ENCODE data around the gene CLCN7.
"Not testable (repeated sequence)": the region's sequence is repeated elsewhere in the genome, so short reads cannot be mapped to it uniquely, and the experiment has no call there.

Gene CLCN7

GRCh38 chr16:1486551-1487390, 11.9 kb upstream of the CLCN7 start:
- no peak overlapping the region for H3K4me3 Mint-ChIP-seq
- intact Hi-C loops (cut with micrococcal nuclease) = no loop called here
- peaks cover 43% of the 10 kb centered on the region for H3K4me1 Mint-ChIP-seq (ENCODE audit: low read depth)
- peak overlapping the region; percentile 33 for H3K27ac Mint-ChIP-seq
- H3K9me3 Mint-ChIP-seq = no peaks in the 10 kb centered on the region
- no peaks in the 10 kb centered on the region for H3K27me3 Mint-ChIP-seq
- no peaks in the 10 kb centered on the region for H3K36me3 Mint-ChIP-seq (ENCODE audit: low read depth)

- peak overlapping the region; percentile 33 for H3K27ac Mint-ChIP-seq
- H3K36me3 Mint-ChIP-seq (ENCODE audit: low read depth) = no peaks in the 10 kb centered on the region
- intact Hi-C loops (cut with micrococcal nuclease) = no loop called here
- no peak overlapping the region for H3K4me3 Mint-ChIP-seq
- peaks cover 48% of the 10 kb centered on the region for H3K4me1 Mint-ChIP-seq (ENCODE audit: low read depth)
- H3K9me3 Mint-ChIP-seq = no peaks in the 10 kb centered on the region
- no peaks in the 10 kb centered on the region for H3K27me3 Mint-ChIP-seq
Measured at GRCh38 chr16:1485847-1486496, 11.1 kb upstream of the CLCN7 start.

DNA sequence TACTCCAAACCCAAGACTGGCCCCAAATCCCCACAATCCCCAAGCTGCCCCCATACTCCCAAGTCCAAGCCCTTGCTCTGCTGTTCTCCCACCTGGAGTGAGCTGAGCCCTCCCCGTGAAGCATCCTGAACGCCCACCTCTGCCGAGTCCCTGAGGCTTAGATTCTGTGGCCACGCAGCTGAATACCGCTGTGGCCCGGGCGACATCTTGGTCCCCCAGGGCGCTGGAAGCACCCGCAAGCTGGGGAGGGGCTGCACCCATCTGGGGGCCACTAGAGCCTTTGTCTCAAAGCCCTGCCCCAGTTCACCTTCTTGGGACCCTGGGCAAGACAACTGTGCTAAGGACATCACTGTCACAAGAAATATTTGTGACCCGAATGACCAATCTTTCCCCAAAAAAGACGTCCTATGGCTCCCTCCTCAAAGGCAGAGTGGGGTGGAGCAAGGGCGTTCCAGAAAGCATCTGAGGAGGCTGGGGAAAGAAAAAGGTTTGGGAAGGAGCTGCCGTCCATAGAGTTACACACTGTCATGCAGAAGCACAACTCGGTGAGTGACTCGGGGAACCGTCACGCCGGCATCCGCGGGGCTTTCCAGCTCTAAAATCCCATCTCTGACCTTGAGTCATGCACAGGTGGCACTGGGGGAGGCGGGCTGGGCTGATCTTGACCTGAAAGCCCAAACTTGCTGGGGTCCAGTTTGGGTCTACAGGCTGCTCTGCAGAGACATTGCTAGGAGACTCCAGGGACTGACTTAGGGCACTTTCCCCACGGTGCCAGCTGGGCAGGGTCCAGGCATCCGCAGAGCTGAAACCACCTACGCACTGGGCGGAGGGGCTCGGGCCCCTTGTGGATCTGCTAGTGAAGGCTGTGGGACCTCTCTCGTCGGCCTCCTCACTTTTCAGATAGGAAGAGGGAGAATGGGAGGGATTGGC, 7.3 kb upstream of the CLCN7 start:
- Mint-ChIP-seq H3K4me1 (ENCODE audit: low read depth) (peaks cover 44% of the 10 kb centered on the region), H3K27ac (no peak overlapping the region)
- intact Hi-C loops (cut with micrococcal nuclease) = no loop called here

GRCh38 chr16:1478937-1479336, 4.1 kb upstream of the CLCN7 start:
- H3K27me3 Mint-ChIP-seq; H3K4me3 Mint-ChIP-seq; intact Hi-C loops (cut with micrococcal nuclease); H3K9me3 Mint-ChIP-seq; H3K36me3 Mint-ChIP-seq (ENCODE audit: low read depth): not testable (repeated sequence)
- peaks cover 40% of the 10 kb centered on the region for H3K4me1 Mint-ChIP-seq (ENCODE audit: low read depth)
- peak overlapping the region; percentile 32 for H3K27ac Mint-ChIP-seq

More for the DNA sequence above, 7.3 kb upstream of the CLCN7 start:
- no peaks in the 10 kb centered on the region for H3K27me3 Mint-ChIP-seq
- H3K36me3 Mint-ChIP-seq (ENCODE audit: low read depth) = no peaks in the 10 kb centered on the region
- H3K9me3 Mint-ChIP-seq = no peaks in the 10 kb centered on the region
- no peak overlapping the region for H3K4me3 Mint-ChIP-seq

GRCh38 chr16:1477033-1477432, 2.2 kb upstream of the CLCN7 start:
- no peaks in the 10 kb centered on the region for H3K9me3 Mint-ChIP-seq
- intact Hi-C loops (cut with micrococcal nuclease) = no loop called here

GRCh38 chr16:1475552-1476114, 805 bp upstream of the CLCN7 start:
- H3K27me3 Mint-ChIP-seq = no peaks in the 10 kb centered on the region
- peak overlapping the region; percentile 79 for H3K4me3 Mint-ChIP-seq
- peaks cover 36% of the 10 kb centered on the region for H3K4me1 Mint-ChIP-seq (ENCODE audit: low read depth)
- peak overlapping the region; percentile 93 for H3K27ac Mint-ChIP-seq
- intact Hi-C loops (cut with micrococcal nuclease) = loop anchor here (2.0 kb wide), 1 partner anchor 17 kb away; the partner anchor contains the start of gene TELO2
- no peaks in the 10 kb centered on the region for H3K9me3 Mint-ChIP-seq
- peaks cover 14% of the 10 kb centered on the region for H3K36me3 Mint-ChIP-seq (ENCODE audit: low read depth)

More at GRCh38 chr16:1477033-1477432, 2.2 kb upstream of the CLCN7 start:
- Mint-ChIP-seq H3K4me3 (no peak overlapping the region), H3K27ac (no peak overlapping the region), H3K36me3 (ENCODE audit: low read depth) (peaks cover 8% of the 10 kb centered on the region), H3K4me1 (ENCODE audit: low read depth) (peaks cover 33% of the 10 kb centered on the region), H3K27me3 (no peaks in the 10 kb centered on the region)

DNA sequence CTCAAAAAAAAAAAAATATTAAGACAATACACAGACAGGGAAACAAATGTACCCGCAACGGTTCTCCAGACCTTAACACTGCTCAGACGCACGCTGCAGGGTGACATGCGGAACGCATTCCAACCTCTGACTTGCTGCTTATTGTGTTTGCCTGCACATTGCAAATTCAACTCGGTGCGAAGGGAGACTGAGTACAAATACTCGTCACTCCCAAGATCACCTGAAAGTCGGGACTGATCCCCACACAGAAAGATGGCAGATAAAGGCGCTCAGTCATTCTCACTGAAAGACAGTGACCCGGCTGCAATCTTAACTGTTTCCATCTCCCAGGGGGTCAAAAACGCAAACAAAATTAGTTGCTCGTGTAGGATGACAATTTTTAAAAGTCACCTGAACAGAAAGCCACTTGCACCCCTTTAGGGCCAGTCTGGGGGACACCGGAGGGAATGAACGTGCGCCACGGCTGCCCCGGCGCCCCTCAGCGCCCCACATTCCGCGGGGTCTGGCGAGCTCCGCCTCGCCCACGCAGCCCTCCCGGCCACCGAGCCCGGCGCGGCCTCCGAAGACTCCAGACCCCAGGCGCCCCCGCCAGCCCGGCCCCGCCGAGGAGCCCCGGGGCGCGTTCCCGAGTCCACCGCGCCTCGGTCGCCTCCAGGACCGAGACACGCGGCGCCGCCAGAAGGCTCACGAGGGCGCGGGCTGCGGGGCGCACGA, 589 bp downstream of the CLCN7 start:
- Mint-ChIP-seq H3K27ac (peak overlapping the region; percentile 93), H3K4me3 (peak overlapping the region; percentile 79), H3K27me3 (no peaks in the 10 kb centered on the region), H3K9me3 (no peaks in the 10 kb centered on the region), H3K4me1 (ENCODE audit: low read depth) (peaks cover 48% of the 10 kb centered on the region), H3K36me3 (ENCODE audit: low read depth) (peaks cover 14% of the 10 kb centered on the region)
- intact Hi-C loops (cut with micrococcal nuclease) = loop anchor here (2.0 kb wide), 1 partner anchor 19 kb away; the partner anchor contains the start of gene TELO2

- Mint-ChIP-seq H3K4me1 (ENCODE audit: low read depth) (peaks cover 57% of the 10 kb centered on the region), H3K27me3 (no peaks in the 10 kb centered on the region), H3K27ac (peak overlapping the region; percentile 93), H3K4me3 (peak overlapping the region; percentile 67), H3K36me3 (ENCODE audit: low read depth) (peaks cover 22% of the 10 kb centered on the region), H3K9me3 (no peaks in the 10 kb centered on the region)
- intact Hi-C loops (cut with micrococcal nuclease) = no loop called here
Measured at GRCh38 chr16:1472974-1473373, 1.9 kb downstream of the CLCN7 start.

DNA sequence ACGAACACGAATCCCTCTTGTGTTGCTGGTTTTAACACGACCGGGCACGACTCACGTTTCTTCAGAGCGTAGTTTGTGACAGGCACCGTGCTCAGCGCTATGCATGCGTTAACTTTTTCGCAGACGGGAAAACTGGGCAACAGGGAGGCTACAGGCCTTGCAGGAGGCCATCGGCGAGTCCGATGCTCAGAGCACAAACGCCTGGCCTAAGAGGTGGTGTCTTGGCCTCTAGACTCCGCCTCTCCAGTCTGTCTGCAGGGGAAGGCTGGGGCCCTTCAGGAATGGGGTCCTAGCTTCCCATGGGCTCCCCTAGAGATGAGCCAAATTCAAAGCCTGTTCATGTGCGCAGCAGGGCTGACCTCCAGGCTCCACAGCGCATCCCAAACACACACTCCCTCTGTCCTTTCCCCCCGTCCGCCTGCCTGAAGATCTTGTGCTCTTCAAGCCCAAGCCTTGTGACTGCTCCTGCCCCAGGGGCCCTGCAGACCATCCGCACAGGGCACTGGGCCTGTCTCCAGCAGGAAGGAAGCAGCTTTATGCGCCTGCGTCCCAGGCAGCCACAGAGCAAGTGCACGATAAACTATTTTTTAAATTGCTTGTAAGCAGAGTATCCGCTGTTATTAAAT, 3.1 kb downstream of the CLCN7 start:
- Mint-ChIP-seq H3K27ac (peak overlapping the region; percentile 93), H3K4me1 (ENCODE audit: low read depth) (peaks cover 70% of the 10 kb centered on the region), H3K27me3 (no peaks in the 10 kb centered on the region), H3K36me3 (ENCODE audit: low read depth) (peaks cover 34% of the 10 kb centered on the region), H3K9me3 (no peaks in the 10 kb centered on the region), H3K4me3 (peak overlapping the region; percentile 84)
- intact Hi-C loops (cut with micrococcal nuclease) = no loop called here

- H3K36me3 Mint-ChIP-seq (ENCODE audit: low read depth) = peaks cover 45% of the 10 kb centered on the region
- H3K4me1 Mint-ChIP-seq (ENCODE audit: low read depth) = peaks cover 66% of the 10 kb centered on the region
- H3K27me3 Mint-ChIP-seq = no peaks in the 10 kb centered on the region
- H3K9me3 Mint-ChIP-seq = no peaks in the 10 kb centered on the region
- H3K27ac Mint-ChIP-seq = peak overlapping the region; percentile 93
- peak overlapping the region; percentile 84 for H3K4me3 Mint-ChIP-seq
- intact Hi-C loops (cut with micrococcal nuclease) = no loop called here
Measured at GRCh38 chr16:1470481-1471251, 4.2 kb downstream of the CLCN7 start.

GRCh38 chr16:1469693-1470201, 5.1 kb downstream of the CLCN7 start:
- Mint-ChIP-seq H3K4me1 (ENCODE audit: low read depth) (peaks cover 67% of the 10 kb centered on the region), H3K9me3 (no peaks in the 10 kb centered on the region), H3K27me3 (no peaks in the 10 kb centered on the region), H3K36me3 (ENCODE audit: low read depth) (peaks cover 54% of the 10 kb centered on the region), H3K4me3 (peak overlapping the region; percentile 84), H3K27ac (peak overlapping the region; percentile 93)
- intact Hi-C loops (cut with micrococcal nuclease) = loop anchor here (2.0 kb wide), 1 partner anchor 49 kb away; the partner anchor contains the start of gene UQCC4

DNA sequence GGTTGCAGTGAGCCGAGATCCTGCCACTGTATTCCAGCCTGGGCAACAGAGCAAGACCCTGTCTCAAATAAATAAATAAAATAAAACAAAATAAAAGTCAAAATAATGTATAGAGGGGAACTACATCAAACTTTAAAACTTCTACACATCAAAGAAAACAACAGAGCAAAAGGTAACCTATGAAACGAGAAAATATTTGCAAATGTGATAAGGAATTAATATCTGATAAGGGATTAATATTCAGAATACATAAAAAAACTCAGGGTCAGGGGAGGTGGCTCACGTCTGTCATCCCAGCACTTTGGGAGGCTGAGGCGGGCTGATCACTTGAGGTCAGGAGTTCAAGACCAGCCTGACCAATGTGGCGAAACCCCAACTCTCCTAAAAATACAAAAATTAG, 5.7 kb downstream of the CLCN7 start:
- H3K9me3 Mint-ChIP-seq, H3K27me3 Mint-ChIP-seq: not testable (repeated sequence)
- peak overlapping the region; percentile 93 for H3K27ac Mint-ChIP-seq
- intact Hi-C loops (cut with micrococcal nuclease) = loop anchor here (2.0 kb wide), 1 partner anchor 48 kb away; the partner anchor contains the start of gene UQCC4
- H3K4me1 Mint-ChIP-seq (ENCODE audit: low read depth) = peaks cover 68% of the 10 kb centered on the region
- H3K4me3 Mint-ChIP-seq = peak overlapping the region; percentile 84
- H3K36me3 Mint-ChIP-seq (ENCODE audit: low read depth) = peaks cover 60% of the 10 kb centered on the region
